SK-N-SH treated with all-trans-retinoic acid at 6 μM for 48 hours (cell line): Measurements from ENCODE around the gene OVOL2.

Experiments
- ATAC-seq: fragments of 200-7000 bp; cut with Tn5 transposase; 3 replicates; pipeline ENCODE4 v1.9.1; 2020; ENCODE audit warnings: mild to moderate bottlenecking, moderate library complexity
- ARNTL ChIP-seq: fragments of 450-650 bp; formaldehyde crosslinking; IDR thresholded peaks from 2 replicates; pipeline ENCODE4 v1.5.0; 2020; ENCODE audit warnings: low read depth, mild to moderate bottlenecking, moderate library complexity, borderline replicate concordance
- BACH2 ChIP-seq: fragments of 250-450 bp; sonication (Bioruptor Pico); IDR thresholded peaks from 2 replicates; pipeline ENCODE4 v1.9.0; 2021; ENCODE audit warnings: mild to moderate bottlenecking, borderline replicate concordance
- CSDC2 ChIP-seq: fragments of 250-450 bp; sonication (Bioruptor Pico); IDR thresholded peaks from 2 replicates; pipeline ENCODE4 v1.5.0; 2020; ENCODE audit warnings: mild to moderate bottlenecking, moderate library complexity
- ESRRG ChIP-seq: fragments of 250-450 bp; sonication (Bioruptor Pico); IDR thresholded peaks from 2 replicates; pipeline ENCODE4 v1.6.1; 2021; ENCODE audit warnings: mild to moderate bottlenecking
- GLIS3 ChIP-seq: fragments of 250-450 bp; sonication (Bioruptor Pico); IDR thresholded peaks from 2 replicates; pipeline ENCODE4 v1.5.0; 2020; ENCODE audit warnings: mild to moderate bottlenecking, moderate library complexity
- ISL1 ChIP-seq: fragments of 250-450 bp; sonication (Bioruptor Pico); IDR thresholded peaks from 2 replicates; pipeline ENCODE4 v2.1.2; 2022; ENCODE audit warnings: mild to moderate bottlenecking, moderate library complexity
- OSR1 ChIP-seq: fragments of 250-450 bp; sonication (Bioruptor Pico); IDR thresholded peaks from 2 replicates; pipeline ENCODE4 v1.8.0; 2022; ENCODE audit warnings: moderate library complexity, mild to moderate bottlenecking, inconsistent platforms
- PPARA ChIP-seq: fragments of 250-450 bp; sonication (Bioruptor Pico); IDR thresholded peaks from 2 replicates; pipeline ENCODE4 v1.5.0; 2020; ENCODE audit warnings: mild to moderate bottlenecking, borderline replicate concordance
- RARB ChIP-seq: fragments of 250-450 bp; sonication (Bioruptor Pico); IDR thresholded peaks from 2 replicates; pipeline ENCODE4 v1.8.0; 2021; ENCODE audit warnings: mild to moderate bottlenecking, moderate library complexity
- SNAI2 ChIP-seq: fragments of 250-450 bp; sonication (Bioruptor Pico); IDR thresholded peaks from 2 replicates; pipeline ENCODE4 v1.5.0; 2020; ENCODE audit warnings: mild to moderate bottlenecking, moderate library complexity
- TCF4 ChIP-seq: fragments of 250-450 bp; sonication (Bioruptor Pico); IDR thresholded peaks from 2 replicates; pipeline ENCODE4 v1.8.0; 2021; ENCODE audit warnings: mild to moderate bottlenecking, moderate library complexity, borderline replicate concordance
- TOX ChIP-seq: fragments of 250-450 bp; sonication (Bioruptor Pico); IDR thresholded peaks from 2 replicates; pipeline ENCODE4 v1.8.0; 2021; ENCODE audit warnings: mild to moderate bottlenecking, moderate library complexity, borderline replicate concordance
- ZC3H10 ChIP-seq: fragments of 250-450 bp; sonication (Bioruptor Pico); IDR thresholded peaks from 2 replicates; pipeline ENCODE4 v1.5.1; 2021; ENCODE audit warnings: mild to moderate bottlenecking, moderate library complexity
- ZFP3 ChIP-seq: fragments of 250-450 bp; sonication (Bioruptor Pico); IDR thresholded peaks from 2 replicates; pipeline ENCODE4 v1.5.0; 2020; ENCODE audit warnings: mild to moderate bottlenecking, moderate library complexity
- ZFP30 ChIP-seq: fragments of 450-650 bp; formaldehyde crosslinking; IDR thresholded peaks from 2 replicates; pipeline ENCODE4 v1.5.0; 2022; ENCODE audit warnings: mild to moderate bottlenecking, moderate library complexity
- ZNF565 ChIP-seq: fragments of 450-650 bp; formaldehyde crosslinking; conservative IDR thresholded peaks from 2 replicates; pipeline ENCODE4 v1.5.0; 2020; ENCODE audit warnings: low read depth, mild to moderate bottlenecking, moderate library complexity
- TF ChIP-seq, protein P1 (sequence below): fragments of 250-450 bp; sonication (Bioruptor Pico); IDR thresholded peaks from 2 replicates; pipeline ENCODE4 v1.8.0; 2020; ENCODE audit warnings: mild to moderate bottlenecking, moderate library complexity, borderline replicate concordance
- TF ChIP-seq, protein P2 (sequence below): fragments of 250-450 bp; sonication (Bioruptor Pico); IDR thresholded peaks from 2 replicates; pipeline ENCODE4 v1.5.1; 2020; ENCODE audit warnings: low read depth, mild to moderate bottlenecking, moderate library complexity
- TF ChIP-seq, protein P3 (sequence below): fragments of 250-450 bp; sonication (Bioruptor Pico); IDR thresholded peaks from 2 replicates; pipeline ENCODE4 v1.5.1; 2021; ENCODE audit warnings: mild to moderate bottlenecking, moderate library complexity

OVOL2 gene

GRCh38 chr20:18048176-18048575 lies 9.5 kb downstream of the OVOL2 start:
- no peak for ATAC-seq

DNA sequence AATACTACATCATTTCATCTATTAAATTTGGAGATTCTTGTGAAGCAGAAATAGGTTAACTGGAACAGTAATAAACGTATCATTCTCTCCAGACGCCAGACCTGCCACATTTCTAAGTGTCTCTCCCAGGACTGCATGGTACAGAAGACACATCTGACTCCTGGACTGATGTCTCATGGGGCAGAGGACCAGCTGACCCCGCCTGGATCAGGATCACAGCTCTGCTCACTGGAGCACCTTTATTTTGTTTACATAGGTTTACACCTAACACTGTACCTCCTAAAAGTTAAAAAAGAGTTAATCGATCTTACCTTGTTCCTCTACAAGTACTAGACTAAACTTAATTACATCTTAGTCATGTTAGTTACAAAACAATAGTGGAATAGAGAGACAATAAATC lies 11.2 kb downstream of the OVOL2 start:
- ATAC-seq = no peak
- TF ChIP-seq TOX (CRISPR knock-in tag) (no peak), ZFP3 (CRISPR knock-in tag) (no peak), PPARA (CRISPR knock-in tag) (no peak), ESRRG (CRISPR knock-in tag) (no peak)
- TF ChIP-seq, protein P1, sequence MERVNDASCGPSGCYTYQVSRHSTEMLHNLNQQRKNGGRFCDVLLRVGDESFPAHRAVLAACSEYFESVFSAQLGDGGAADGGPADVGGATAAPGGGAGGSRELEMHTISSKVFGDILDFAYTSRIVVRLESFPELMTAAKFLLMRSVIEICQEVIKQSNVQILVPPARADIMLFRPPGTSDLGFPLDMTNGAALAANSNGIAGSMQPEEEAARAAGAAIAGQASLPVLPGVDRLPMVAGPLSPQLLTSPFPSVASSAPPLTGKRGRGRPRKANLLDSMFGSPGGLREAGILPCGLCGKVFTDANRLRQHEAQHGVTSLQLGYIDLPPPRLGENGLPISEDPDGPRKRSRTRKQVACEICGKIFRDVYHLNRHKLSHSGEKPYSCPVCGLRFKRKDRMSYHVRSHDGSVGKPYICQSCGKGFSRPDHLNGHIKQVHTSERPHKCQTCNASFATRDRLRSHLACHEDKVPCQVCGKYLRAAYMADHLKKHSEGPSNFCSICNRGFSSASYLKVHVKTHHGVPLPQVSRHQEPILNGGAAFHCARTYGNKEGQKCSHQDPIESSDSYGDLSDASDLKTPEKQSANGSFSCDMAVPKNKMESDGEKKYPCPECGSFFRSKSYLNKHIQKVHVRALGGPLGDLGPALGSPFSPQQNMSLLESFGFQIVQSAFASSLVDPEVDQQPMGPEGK (CRISPR knock-in tag) = no peak
- TF ChIP-seq, protein P2, sequence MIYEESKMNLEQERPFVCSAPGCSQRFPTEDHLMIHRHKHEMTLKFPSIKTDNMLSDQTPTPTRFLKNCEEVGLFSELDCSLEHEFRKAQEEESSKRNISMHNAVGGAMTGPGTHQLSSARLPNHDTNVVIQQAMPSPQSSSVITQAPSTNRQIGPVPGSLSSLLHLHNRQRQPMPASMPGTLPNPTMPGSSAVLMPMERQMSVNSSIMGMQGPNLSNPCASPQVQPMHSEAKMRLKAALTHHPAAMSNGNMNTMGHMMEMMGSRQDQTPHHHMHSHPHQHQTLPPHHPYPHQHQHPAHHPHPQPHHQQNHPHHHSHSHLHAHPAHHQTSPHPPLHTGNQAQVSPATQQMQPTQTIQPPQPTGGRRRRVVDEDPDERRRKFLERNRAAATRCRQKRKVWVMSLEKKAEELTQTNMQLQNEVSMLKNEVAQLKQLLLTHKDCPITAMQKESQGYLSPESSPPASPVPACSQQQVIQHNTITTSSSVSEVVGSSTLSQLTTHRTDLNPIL (CRISPR knock-in tag) = no peak
- TF ChIP-seq, protein P3, sequence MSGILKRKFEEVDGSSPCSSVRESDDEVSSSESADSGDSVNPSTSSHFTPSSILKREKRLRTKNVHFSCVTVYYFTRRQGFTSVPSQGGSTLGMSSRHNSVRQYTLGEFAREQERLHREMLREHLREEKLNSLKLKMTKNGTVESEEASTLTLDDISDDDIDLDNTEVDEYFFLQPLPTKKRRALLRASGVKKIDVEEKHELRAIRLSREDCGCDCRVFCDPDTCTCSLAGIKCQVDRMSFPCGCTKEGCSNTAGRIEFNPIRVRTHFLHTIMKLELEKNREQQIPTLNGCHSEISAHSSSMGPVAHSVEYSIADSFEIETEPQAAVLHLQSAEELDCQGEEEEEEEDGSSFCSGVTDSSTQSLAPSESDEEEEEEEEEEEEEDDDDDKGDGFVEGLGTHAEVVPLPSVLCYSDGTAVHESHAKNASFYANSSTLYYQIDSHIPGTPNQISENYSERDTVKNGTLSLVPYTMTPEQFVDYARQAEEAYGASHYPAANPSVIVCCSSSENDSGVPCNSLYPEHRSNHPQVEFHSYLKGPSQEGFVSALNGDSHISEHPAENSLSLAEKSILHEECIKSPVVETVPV (CRISPR knock-in tag) = no peak

More at GRCh38 chr20:18048176-18048575, 9.5 kb downstream of the OVOL2 start:
- TF ChIP-seq TOX (CRISPR knock-in tag) = no peak
- TF ChIP-seq PPARA (CRISPR knock-in tag) = no peak
- no peak for TF ChIP-seq ZC3H10 (CRISPR knock-in tag)
- TF ChIP-seq, protein P1 (CRISPR knock-in tag) = no peak
- TF ChIP-seq ZFP30 (CRISPR knock-in tag) = no peak
- no peak for TF ChIP-seq OSR1 (CRISPR knock-in tag)
- TF ChIP-seq, protein P2 (CRISPR knock-in tag) = no peak
- no peak for TF ChIP-seq SNAI2 (CRISPR knock-in tag)
- TF ChIP-seq TCF4 (CRISPR knock-in tag) = no peak

- ATAC-seq = no peak
- no peak for TF ChIP-seq ESRRG (CRISPR knock-in tag)
These were observed 15.5 kb downstream of the OVOL2 start for GRCh38 chr20:18042229-18042628.

DNA sequence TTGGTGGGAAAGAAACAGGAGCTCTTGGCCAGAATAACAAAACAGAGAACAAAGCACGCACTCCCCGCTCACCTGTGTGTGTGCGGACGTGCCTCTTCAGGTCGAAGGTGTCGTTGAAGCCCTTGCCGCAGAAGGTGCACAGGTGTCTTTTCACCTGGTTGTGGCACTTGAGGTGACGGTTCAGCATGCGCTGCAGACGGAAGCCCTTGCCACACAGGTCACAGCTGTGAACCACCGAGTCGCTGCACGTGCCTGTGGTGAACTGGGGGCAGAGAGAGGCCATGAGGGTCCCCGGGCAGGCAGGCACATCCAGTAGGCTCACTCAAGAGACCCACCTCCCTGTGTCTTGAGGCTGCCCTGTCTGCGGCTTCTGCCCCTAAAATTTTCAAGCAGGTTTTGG lies 16.3 kb downstream of the OVOL2 start:
- TF ChIP-seq RARB (CRISPR knock-in tag) = no peak
- TF ChIP-seq, protein P3 (CRISPR knock-in tag) = no peak
- TF ChIP-seq ISL1 = no peak
- no peak for TF ChIP-seq PPARA (CRISPR knock-in tag)
- no peak for TF ChIP-seq CSDC2 (CRISPR knock-in tag)
- no peak for TF ChIP-seq BACH2 (CRISPR knock-in tag)
- ATAC-seq = no peak

DNA sequence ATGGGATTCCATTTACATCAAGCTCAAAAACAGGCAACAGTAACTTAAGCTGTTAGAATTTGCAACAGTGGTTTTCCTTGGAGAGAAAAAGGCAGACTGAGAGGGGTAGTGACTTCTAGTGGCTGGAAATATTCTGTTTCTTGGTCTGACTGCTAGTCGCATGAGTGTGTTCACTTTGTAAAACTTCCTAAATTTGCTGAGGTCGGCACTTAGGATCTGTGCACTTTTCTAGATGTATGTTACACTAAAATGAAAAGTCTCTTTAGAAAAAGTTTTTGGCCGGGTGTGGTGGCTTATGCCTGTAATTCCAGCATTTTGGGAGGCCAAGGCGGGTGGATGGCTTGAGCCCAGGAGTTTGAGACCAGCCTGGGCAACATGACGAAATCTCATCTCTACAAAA lies 18.7 kb downstream of the OVOL2 start:
- no peak for ATAC-seq
- TF ChIP-seq ZFP3 (CRISPR knock-in tag) (no peak), ARNTL (CRISPR knock-in tag) (no peak), GLIS3 (CRISPR knock-in tag) (no peak), TOX (CRISPR knock-in tag) (no peak), ZNF565 (CRISPR knock-in tag) (no peak), ESRRG (CRISPR knock-in tag) (no peak), BACH2 (CRISPR knock-in tag) (no peak), ZFP30 (CRISPR knock-in tag) (no peak), PPARA (CRISPR knock-in tag) (no peak)
- TF ChIP-seq, protein P1 (CRISPR knock-in tag) = no peak
